ENCODE data around the gene RITA1.

The RITA1 gene

DNA sequence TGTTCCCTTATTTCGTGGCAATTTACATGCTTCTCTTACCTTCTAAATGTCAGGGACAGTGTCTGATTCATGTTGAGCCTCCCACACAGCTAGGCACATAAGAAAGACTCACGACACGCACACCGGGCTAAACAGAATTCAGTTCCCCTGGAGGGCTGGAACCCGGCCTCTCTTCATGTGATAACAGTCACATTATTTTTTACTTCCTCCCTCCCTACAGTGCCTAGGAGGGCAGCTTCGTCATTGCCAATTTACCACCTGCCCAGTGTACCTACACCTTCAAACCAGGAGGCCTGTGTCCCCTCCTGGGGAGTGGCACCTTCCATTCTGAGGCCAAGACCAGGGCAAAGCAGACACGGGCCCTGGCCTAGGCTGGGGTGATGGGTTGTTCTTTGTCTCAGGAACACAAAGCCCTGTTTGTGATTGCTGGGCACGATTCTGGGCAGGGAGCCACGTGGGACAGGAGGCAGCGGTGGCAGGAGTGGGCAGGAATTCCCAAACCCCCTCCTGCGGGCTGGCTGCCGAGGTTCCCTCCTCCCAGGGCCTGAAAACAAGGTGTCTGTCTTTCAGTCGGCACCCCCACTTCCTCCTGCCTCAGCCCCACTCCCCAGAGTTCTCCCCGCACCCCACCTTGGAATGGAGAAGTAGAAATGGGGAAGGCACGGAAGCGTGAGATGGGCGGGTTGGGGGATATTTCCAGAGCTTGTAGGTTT lies 43.2 kb upstream of the RITA1 start:
- TF ChIP-seq, protein P1, sequence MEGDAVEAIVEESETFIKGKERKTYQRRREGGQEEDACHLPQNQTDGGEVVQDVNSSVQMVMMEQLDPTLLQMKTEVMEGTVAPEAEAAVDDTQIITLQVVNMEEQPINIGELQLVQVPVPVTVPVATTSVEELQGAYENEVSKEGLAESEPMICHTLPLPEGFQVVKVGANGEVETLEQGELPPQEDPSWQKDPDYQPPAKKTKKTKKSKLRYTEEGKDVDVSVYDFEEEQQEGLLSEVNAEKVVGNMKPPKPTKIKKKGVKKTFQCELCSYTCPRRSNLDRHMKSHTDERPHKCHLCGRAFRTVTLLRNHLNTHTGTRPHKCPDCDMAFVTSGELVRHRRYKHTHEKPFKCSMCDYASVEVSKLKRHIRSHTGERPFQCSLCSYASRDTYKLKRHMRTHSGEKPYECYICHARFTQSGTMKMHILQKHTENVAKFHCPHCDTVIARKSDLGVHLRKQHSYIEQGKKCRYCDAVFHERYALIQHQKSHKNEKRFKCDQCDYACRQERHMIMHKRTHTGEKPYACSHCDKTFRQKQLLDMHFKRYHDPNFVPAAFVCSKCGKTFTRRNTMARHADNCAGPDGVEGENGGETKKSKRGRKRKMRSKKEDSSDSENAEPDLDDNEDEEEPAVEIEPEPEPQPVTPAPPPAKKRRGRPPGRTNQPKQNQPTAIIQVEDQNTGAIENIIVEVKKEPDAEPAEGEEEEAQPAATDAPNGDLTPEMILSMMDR (IDR thresholded peaks at IDR 0.05) = no peak

DNA sequence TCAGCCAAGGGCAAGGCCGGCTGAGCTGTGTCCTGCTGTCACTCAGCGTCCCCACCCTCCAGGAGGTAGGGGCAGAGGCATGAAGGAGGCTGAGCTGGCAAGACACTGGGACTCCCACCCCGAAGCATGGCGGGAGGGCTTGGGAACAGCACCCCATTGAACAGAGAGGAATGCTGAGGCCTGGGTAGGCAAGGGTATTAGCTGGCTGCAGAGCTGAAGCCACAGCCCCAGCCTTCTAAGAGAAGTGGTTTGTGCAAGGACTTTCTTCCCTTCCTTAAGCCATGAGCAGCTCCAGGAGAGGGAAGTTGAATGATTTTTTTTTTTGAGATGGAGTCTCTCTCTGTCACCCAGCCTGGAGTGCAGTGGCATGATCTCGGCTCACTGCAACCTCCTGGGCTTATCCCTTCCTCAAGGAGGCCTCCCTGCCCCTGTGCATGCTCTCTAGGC lies 42.6 kb upstream of the RITA1 start:
- TF ChIP-seq, protein P1 (IDR thresholded peaks at IDR 0.05) = no peak

DNA sequence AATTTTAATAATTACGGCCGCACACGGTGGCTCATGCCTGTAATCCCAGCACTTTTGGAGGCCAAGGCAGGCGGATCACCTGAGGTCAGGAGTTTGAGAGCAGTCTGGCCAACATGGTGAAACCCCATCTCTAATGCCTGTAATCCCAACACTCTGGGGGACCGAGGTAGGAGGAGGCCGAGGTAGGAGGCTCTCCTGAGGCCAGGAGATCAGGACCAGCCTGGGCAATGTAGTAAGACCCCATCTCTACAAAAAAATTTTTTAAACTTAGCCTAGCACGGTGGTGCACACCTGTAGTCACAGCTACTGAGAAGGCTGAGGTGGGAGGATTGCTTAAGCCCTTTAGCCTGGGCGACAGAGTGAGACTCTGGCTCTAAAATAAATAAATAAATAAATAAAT lies 41.6 kb upstream of the RITA1 start:
- TF ChIP-seq, protein P1 (IDR thresholded peaks at IDR 0.05) = no peak

DNA sequence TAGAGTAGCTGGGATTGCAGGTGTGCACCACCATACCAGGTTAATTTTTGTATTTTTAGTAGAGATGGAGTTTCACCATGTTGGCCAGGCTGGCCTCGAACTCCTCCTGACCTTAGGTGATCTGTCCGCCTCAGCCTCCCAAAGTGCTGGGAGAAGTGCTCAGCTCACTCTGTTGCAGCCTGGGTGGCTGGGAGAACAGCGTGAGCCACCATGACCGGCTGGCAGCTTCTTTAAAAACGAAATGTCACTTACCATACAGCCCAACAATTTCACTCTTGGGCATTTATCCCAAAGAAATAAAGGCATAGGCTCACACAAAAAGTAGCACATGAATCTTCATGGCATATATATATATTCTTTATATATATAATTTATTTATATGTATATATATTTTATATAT lies 40.7 kb upstream of the RITA1 start:
- TF ChIP-seq, protein P1 (IDR thresholded peaks at IDR 0.05) = no peak

DNA sequence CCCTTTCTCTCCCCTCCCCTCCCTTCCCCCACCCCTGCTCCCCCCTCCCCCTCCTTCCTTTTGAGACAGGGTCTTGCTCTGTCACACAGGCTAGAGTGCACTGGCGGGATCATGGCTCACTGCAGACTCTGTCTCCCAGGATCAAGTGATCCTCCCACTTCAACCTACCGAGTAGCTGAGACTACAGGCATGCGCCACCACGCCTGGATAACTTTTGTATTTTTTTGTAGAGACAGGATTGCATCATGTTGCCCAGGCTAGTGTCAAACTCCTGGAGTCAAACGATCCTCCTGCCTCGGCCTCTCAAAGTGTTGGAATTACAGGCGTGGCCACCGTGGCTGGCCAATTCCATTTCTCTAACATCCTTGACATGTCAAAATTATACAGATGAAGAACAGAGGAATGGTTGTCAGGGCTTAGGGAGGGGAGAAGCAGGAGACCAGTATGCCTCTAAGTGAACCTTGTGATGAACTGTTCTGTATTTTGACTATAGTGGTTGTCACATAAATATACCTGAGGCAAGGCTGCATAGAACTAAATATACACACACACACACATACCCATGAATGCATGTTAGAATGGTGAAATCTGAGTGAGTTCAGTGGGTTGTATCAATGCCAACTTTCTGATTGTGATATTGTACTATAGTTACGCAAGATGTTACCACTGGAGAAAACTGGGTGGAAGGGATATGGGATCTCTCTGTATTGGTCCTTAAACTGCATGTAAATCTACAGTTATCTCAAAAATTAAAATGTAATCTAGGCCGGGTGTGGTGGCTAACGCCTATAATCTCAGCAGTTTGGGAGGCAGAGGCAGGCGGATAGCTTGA lies 39.6 kb upstream of the RITA1 start:
- TF ChIP-seq, protein P1 (IDR thresholded peaks at IDR 0.05) = no peak

DNA sequence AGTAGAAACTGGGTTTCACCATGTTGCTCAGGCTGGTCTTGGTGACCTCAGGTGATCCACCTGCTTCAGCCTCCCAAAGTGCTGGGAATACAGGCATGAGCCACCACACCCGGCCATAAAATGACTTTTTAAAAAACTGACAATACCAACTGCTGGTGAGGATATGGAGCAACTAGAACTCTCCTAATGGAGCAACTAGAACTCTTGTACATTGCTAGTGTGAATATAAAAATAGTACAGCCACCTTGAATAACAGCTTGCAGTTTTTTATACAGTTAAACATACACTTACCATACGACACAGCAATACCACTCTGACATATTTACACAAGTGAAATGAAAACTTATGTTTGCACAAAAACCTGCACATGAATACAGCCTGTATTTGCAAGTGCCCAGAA lies 38.5 kb upstream of the RITA1 start:
- TF ChIP-seq, protein P1 (IDR thresholded peaks at IDR 0.05) = no peak

DNA sequence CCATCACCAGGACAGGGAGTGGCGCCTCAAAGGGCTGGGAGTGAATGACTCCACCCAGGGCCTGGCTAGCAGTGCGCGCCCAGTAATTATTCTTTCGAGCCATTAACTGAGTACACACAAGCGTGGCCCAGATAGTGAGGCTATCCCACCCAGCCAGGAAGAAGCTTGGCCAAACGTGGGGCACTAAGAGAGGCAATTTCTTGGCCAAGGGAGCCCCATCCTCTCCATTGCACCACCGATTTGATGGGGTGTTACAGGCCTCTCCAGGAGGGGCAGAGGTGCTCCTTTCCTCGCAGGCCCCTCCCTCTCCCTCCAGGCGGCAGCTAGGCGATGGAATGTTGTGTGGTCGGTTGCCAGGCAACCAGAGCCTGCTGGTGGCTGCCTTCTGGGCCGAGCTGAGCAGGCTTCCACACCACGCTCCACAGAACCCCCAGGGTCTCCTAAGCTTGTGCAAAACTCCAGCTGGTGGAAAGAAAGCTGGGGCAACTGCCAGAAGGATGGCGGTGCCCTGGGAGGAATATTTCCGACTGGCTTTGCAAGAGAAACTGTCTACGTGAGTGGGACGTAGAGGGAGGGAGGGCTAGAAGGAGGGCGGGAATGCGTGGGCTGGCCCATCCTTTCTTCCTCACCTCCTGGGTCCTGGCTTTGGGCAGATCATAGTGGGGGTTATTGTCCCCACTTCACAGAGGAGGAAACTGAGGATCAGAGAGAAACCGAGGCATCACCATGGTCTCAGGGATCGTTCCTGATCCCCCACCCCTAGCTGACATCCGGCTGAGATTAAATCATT lies 36.0 kb upstream of the RITA1 start, which contains the start of gene CFAP73:
CFAP73 (plus strand) TSS at position 364 of the 790 bp plus-strand sequence; CDS start at position 498, 134 bp downstream.
- TF ChIP-seq, protein P1 (IDR thresholded peaks at IDR 0.05) = no peak
